GM23338 (cell line): ENCODE results near the gene IFNE. TPM values are rescaled to one million over a fixed set of nuclear protein-coding genes. Genes with fewer than 3 reads are reported as not detected.

Source experiments
- ATAC-seq: fragments of 200-7000 bp; cut with Tn5 transposase; 3 replicates; pipeline ENCODE4 v1.9.1; 2020
- DNase-seq: peaks from one replicate; pipeline ENCODE4 v3.0.0-alpha.2; 2015; ENCODE audit warnings: low spot score
- H2AFZ ChIP-seq: fragments of 200-600 bp; sonication (generic); 2 replicates; pipeline ENCODE4 v1.8.0; 2016; ENCODE audit warnings: antibody characterized with exemption, mild to moderate bottlenecking, moderate library complexity
- H3F3A ChIP-seq: fragments of 200-600 bp; sonication (generic); replicated peaks from 2 replicates; pipeline ENCODE4 v1.8.0; 2017; ENCODE audit warnings: antibody characterized with exemption, mixed run types, low read depth
- H3K27ac ChIP-seq: fragments of 200-600 bp; sonication (generic); 2 replicates; pipeline ENCODE4 v1.6.1; 2016; ENCODE audit warnings: low read depth
- H3K27me3 ChIP-seq: fragments of 200-600 bp; sonication (generic); 2 replicates; pipeline ENCODE4 v1.8.0; 2016; ENCODE audit warnings: mild to moderate bottlenecking, mixed run types, moderate library complexity; ENCODE audit not compliant: insufficient read depth
- H3K36me3 ChIP-seq: fragments of 200-600 bp; sonication (generic); 2 replicates; pipeline ENCODE4 v1.8.0; 2016; ENCODE audit warnings: mild to moderate bottlenecking; ENCODE audit not compliant: insufficient read depth
- H3K4me1 ChIP-seq: fragments of 200-600 bp; sonication (generic); 2 replicates; pipeline ENCODE4 v1.8.0; 2016; ENCODE audit warnings: mild to moderate bottlenecking, moderate library complexity; ENCODE audit not compliant: insufficient read depth
- H3K4me2 ChIP-seq: fragments of 200-600 bp; sonication (generic); 2 replicates; pipeline ENCODE4 v1.7.1; 2017; ENCODE audit warnings: mixed run types
- H3K4me3 ChIP-seq: fragments of 200-600 bp; sonication (generic); 2 replicates; pipeline ENCODE4 v1.6.1; 2016; ENCODE audit warnings: mixed run types
- H3K79me2 ChIP-seq: fragments of 200-600 bp; sonication (generic); replicated peaks from 2 replicates; pipeline ENCODE4 v1.8.0; 2017; ENCODE audit warnings: mild to moderate bottlenecking; ENCODE audit not compliant: insufficient read depth
- H3K9me2 ChIP-seq: fragments of 200-600 bp; sonication (generic); 2 replicates; pipeline ENCODE4 v1.8.0; 2017; ENCODE audit not compliant: insufficient read depth
- H4K20me1 ChIP-seq: fragments of 200-600 bp; sonication (generic); replicated peaks from 2 replicates; pipeline ENCODE4 v1.8.0; 2017; ENCODE audit warnings: mild to moderate bottlenecking; ENCODE audit not compliant: insufficient read depth
- H3K27ac Mint-ChIP-seq: 2 replicates; pipeline ENCODE4 v1.8.0; 2020; ENCODE audit warnings: inconsistent platforms, mild to moderate bottlenecking, moderate library complexity, mixed read lengths
- H3K27me3 Mint-ChIP-seq: 3 replicates; pipeline ENCODE4 v1.8.0; 2022; ENCODE audit warnings: low read depth, mild to moderate bottlenecking, moderate library complexity, mixed read lengths, inconsistent platforms; ENCODE audit not compliant: insufficient read depth, poor library complexity
- H3K36me3 Mint-ChIP-seq: 3 replicates; pipeline ENCODE4 v1.8.0; 2021; ENCODE audit warnings: low read depth, mild to moderate bottlenecking, inconsistent platforms, moderate library complexity, mixed read lengths
- H3K4me1 Mint-ChIP-seq: 3 replicates; pipeline ENCODE4 v1.8.0; 2020; ENCODE audit warnings: mild to moderate bottlenecking, inconsistent platforms, mixed read lengths
- H3K4me3 Mint-ChIP-seq: 3 replicates; pipeline ENCODE4 v1.8.0; 2021; ENCODE audit warnings: moderate library complexity, mild to moderate bottlenecking, inconsistent platforms, mixed read lengths
- H3K9me3 Mint-ChIP-seq: 3 replicates; pipeline ENCODE4 v1.8.0; 2020; ENCODE audit warnings: moderate library complexity, mild to moderate bottlenecking, inconsistent platforms, mixed read lengths
- CTCF ChIP-seq, 2 experiments: fragments of 200-600 bp in 1 of 2; sonication (generic) in 1 of 2; conservative IDR thresholded peaks; 2 replicates each; pipeline versions ENCODE4 v1.5.1 to v1.6.1; 2016 to 2017; ENCODE audit warnings: antibody characterized with exemption in 2 of 2, low read depth in 2 of 2, mild to moderate bottlenecking in 2 of 2, moderate library complexity in 1 of 2
- EZH2 ChIP-seq: fragments of 200-600 bp; sonication (generic); IDR thresholded peaks from one replicate; pipeline ENCODE4 v1.8.0; 2017; ENCODE audit warnings: antibody characterized with exemption, mild to moderate bottlenecking, low read depth; ENCODE audit not compliant: unreplicated experiment
- EZH2phosphoT487 ChIP-seq: fragments of 200-600 bp; sonication (generic); IDR thresholded peaks from one replicate; pipeline ENCODE4 v1.8.1; 2018; ENCODE audit warnings: antibody characterized with exemption; ENCODE audit not compliant: unreplicated experiment
- JUNB ChIP-seq: IDR thresholded peaks from one replicate; pipeline ENCODE4 v1.6.1; 2016; ENCODE audit warnings: antibody characterized with exemption; ENCODE audit not compliant: unreplicated experiment
- NANOG ChIP-seq: IDR thresholded peaks from 2 replicates; pipeline ENCODE4 v1.6.1; 2016; ENCODE audit warnings: antibody characterized with exemption, borderline replicate concordance
- POLR2AphosphoS5 ChIP-seq: IDR thresholded peaks from 2 replicates; pipeline ENCODE4 v1.6.1; 2016; ENCODE audit warnings: antibody characterized with exemption, low read depth
- REST ChIP-seq: IDR thresholded peaks from one replicate; pipeline ENCODE4 v1.6.1; 2018; ENCODE audit warnings: antibody characterized with exemption; ENCODE audit not compliant: unreplicated experiment
- ZNF462 ChIP-seq: fragments of 250-450 bp; sonication (Bioruptor Pico); IDR thresholded peaks from 2 replicates; pipeline ENCODE4 v1.5.0; 2020; ENCODE audit warnings: mild to moderate bottlenecking, moderate library complexity
- polyA plus RNA-seq: library from polyadenylated mRNA; unstranded; fragments of >200 nt; fragmentation: Nextera tagmentation; extraction: Ambion mirVana; gene quantifications from 2 replicates; pipeline ENCODE4 v1.2.1, GENCODE V29; 2016
- total RNA-seq: library from RNA; depleted of rRNA; stranded (reverse); fragments of >200 nt; shearing (Covaris generic); gene quantifications from 2 replicates; pipeline ENCODE4 v1.2.3, GENCODE V29; 2014
- TF ChIP-seq, protein P1 (sequence below): IDR thresholded peaks from 2 replicates; pipeline ENCODE4 v1.6.1; 2016; ENCODE audit warnings: antibody characterized with exemption

The IFNE gene
- total and polyA plus RNA-seq, 2 experiments from 2014 or later: 0.21 TPM; not detected in 1

GRCh38 chr9:21502586-21502985 is 20.5 kb upstream of the IFNE start:
- Mint-ChIP-seq H3K36me3 (no peaks in the 10 kb centered on the region), H3K27ac (no peak overlapping the region), H3K9me3 (no peaks in the 10 kb centered on the region), H3K4me1 (peaks cover 10% of the 10 kb centered on the region), H3K27me3 (no peaks in the 10 kb centered on the region), H3K4me3 (no peak overlapping the region)
- no peak for DNase-seq
- H3K27ac ChIP-seq: no peak overlapping the region
- no peak for ATAC-seq
- no peaks in the 10 kb centered on the region for H3K79me2 ChIP-seq
- H2AFZ ChIP-seq: no peak overlapping the region
- H3F3A ChIP-seq: no peaks in the 10 kb centered on the region
- TF ChIP-seq NANOG (no peak), EZH2phosphoT487 (no peak), CTCF (conservative IDR thresholded peaks at IDR 0.05; ENCODE audit: low read depth in 2 of 2) (no peak)
- peaks cover 24% of the 10 kb centered on the region for H3K4me1 ChIP-seq
- no peak overlapping the region for H3K4me2 ChIP-seq
- no peaks in the 10 kb centered on the region for H3K27me3 ChIP-seq
- no peaks in the 10 kb centered on the region for H3K9me2 ChIP-seq
- no peaks in the 10 kb centered on the region for H3K36me3 ChIP-seq
- H4K20me1 ChIP-seq: no peaks in the 10 kb centered on the region
- no peak overlapping the region for H3K4me3 ChIP-seq

DNA sequence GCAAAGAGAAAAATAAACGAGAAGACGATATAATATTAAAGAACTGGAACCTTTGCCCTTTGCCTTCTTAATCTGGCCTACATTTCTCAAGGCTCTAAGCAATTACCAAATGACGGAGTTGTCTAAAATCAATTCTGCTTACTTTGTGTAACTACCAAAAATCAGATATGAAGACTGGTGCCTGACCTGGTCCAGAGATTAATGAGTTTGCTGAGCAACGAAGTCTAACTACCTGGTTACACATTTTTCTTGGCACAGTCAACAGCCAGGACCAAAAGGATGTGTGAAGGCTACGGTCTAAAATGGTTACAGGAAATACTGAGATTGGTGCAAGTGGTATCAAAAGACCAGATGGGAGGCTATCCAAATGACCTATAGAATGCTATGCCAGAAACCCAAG is 17.8 kb upstream of the IFNE start:
- H3K27ac Mint-ChIP-seq: no peak overlapping the region
- no peak for ATAC-seq
- TF ChIP-seq NANOG (no peak), JUNB (no peak), EZH2phosphoT487 (no peak), EZH2 (no peak), ZNF462 (CRISPR knock-in tag) (no peak), REST (no peak), POLR2AphosphoS5 (no peak)
- TF ChIP-seq, protein P1, sequence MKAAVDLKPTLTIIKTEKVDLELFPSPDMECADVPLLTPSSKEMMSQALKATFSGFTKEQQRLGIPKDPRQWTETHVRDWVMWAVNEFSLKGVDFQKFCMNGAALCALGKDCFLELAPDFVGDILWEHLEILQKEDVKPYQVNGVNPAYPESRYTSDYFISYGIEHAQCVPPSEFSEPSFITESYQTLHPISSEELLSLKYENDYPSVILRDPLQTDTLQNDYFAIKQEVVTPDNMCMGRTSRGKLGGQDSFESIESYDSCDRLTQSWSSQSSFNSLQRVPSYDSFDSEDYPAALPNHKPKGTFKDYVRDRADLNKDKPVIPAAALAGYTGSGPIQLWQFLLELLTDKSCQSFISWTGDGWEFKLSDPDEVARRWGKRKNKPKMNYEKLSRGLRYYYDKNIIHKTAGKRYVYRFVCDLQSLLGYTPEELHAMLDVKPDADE: no peak

More for the DNA sequence above, 17.8 kb upstream of the IFNE start:
- Histone ChIP-seq H3F3A (no peaks in the 10 kb centered on the region), H4K20me1 (no peaks in the 10 kb centered on the region), H3K79me2 (no peaks in the 10 kb centered on the region), H3K4me2 (no peak overlapping the region), H3K9me2 (no peaks in the 10 kb centered on the region), H3K36me3 (no peaks in the 10 kb centered on the region), H3K4me3 (no peak overlapping the region), H3K27me3 (no peaks in the 10 kb centered on the region), H2AFZ (no peak overlapping the region), H3K27ac (no peak overlapping the region), H3K4me1 (no peaks in the 10 kb centered on the region)
- DNase-seq: no peak
- H3K36me3 Mint-ChIP-seq: no peaks in the 10 kb centered on the region
- no peak overlapping the region for H3K4me3 Mint-ChIP-seq
- H3K9me3 Mint-ChIP-seq: no peaks in the 10 kb centered on the region
- no peaks in the 10 kb centered on the region for H3K4me1 Mint-ChIP-seq
- H3K27me3 Mint-ChIP-seq: no peaks in the 10 kb centered on the region
